Endothelial cell (in vitro differentiated cells): ENCODE data around the gene KRTAP4-4. TPM values are rescaled to one million over a fixed set of nuclear protein-coding genes. Genes with fewer than 3 reads are reported as not detected.

Source experiments
- DNase-seq: peaks from one replicate; pipeline ENCODE4 v3.0.0; 2021; ENCODE audit warnings: low spot score
- H3K27ac Mint-ChIP-seq: one replicate; pipeline ENCODE4 v1.8.0; 2021; ENCODE audit warnings: mixed read lengths, inconsistent platforms; ENCODE audit not compliant: unreplicated experiment
- H3K27me3 Mint-ChIP-seq: one replicate; pipeline ENCODE4 v1.8.0; 2021; ENCODE audit warnings: mild to moderate bottlenecking, moderate library complexity, mixed read lengths, inconsistent platforms; ENCODE audit not compliant: unreplicated experiment
- H3K36me3 Mint-ChIP-seq: one replicate; pipeline ENCODE4 v1.8.0; 2021; ENCODE audit warnings: mild to moderate bottlenecking, low read depth, mixed read lengths, inconsistent platforms; ENCODE audit not compliant: unreplicated experiment
- H3K4me1 Mint-ChIP-seq: one replicate; pipeline ENCODE4 v1.8.0; 2021; ENCODE audit warnings: mild to moderate bottlenecking, mixed read lengths, inconsistent platforms; ENCODE audit not compliant: unreplicated experiment
- H3K4me3 Mint-ChIP-seq: one replicate; pipeline ENCODE4 v1.8.0; 2021; ENCODE audit warnings: mild to moderate bottlenecking, mixed read lengths, inconsistent platforms; ENCODE audit not compliant: unreplicated experiment
- H3K9me3 Mint-ChIP-seq: one replicate; pipeline ENCODE4 v1.8.0; 2021; ENCODE audit warnings: mixed read lengths, inconsistent platforms; ENCODE audit not compliant: unreplicated experiment
- CTCF ChIP-seq: fragments of 200-600 bp; sonication (generic); IDR thresholded peaks from one replicate; pipeline ENCODE4 v1.5.0; 2021; ENCODE audit warnings: antibody characterized with exemption; ENCODE audit not compliant: unreplicated experiment
- total RNA-seq: library from RNA; stranded (reverse); fragmentation: NEBNext Ultra II Directional; extraction: Animal tissue kit (Norgen Biotek cat#: 25700); gene quantifications from one replicate; pipeline ENCODE4 v1.2.1, GENCODE V29; 2021; ENCODE audit not compliant: unreplicated experiment

Gene KRTAP4-4
- total RNA-seq, 1 donor from 2014 or later = not detected

- no peak for TF ChIP-seq CTCF
- Mint-ChIP-seq H3K36me3 (no peaks in the 10 kb centered on the region), H3K27ac (no peak overlapping the region), H3K9me3 (no peaks in the 10 kb centered on the region), H3K4me3 (no peak overlapping the region), H3K27me3 (no peaks in the 10 kb centered on the region), H3K4me1 (peaks cover 6% of the 10 kb centered on the region)
- DNase-seq = no peak
Observed at GRCh38 chr17:41111151-41111885, 49.2 kb downstream of the KRTAP4-4 start.

Other genes starting within 250 kb of the KRTAP4-4 start
- not detected for gene KRT23, start 223.1 kb downstream of the KRTAP4-4 start, total RNA-seq
- 0.15 TPM for gene KRT39, start 193.8 kb downstream of the KRTAP4-4 start, total RNA-seq
- not detected for gene KRT40, start 176.4 kb downstream of the KRTAP4-4 start, total RNA-seq
- gene KRTAP3-3, start 166.6 kb downstream of the KRTAP4-4 start, total RNA-seq = not detected
- not detected for gene KRTAP3-2, start 160.8 kb downstream of the KRTAP4-4 start, total RNA-seq
- not detected for gene KRTAP3-1, start 151.6 kb downstream of the KRTAP4-4 start, total RNA-seq
- gene KRTAP1-5, start 133.5 kb downstream of the KRTAP4-4 start, total RNA-seq = not detected
- gene KRTAP1-4, start 130.6 kb downstream of the KRTAP4-4 start, total RNA-seq = not detected
- gene KRTAP1-3, start 125.9 kb downstream of the KRTAP4-4 start, total RNA-seq = not detected
- gene KRTAP1-1, start 119.3 kb downstream of the KRTAP4-4 start, total RNA-seq = not detected
- gene KRTAP2-1, start 113.4 kb downstream of the KRTAP4-4 start, total RNA-seq = not detected
- gene KRTAP2-2, start 105.5 kb downstream of the KRTAP4-4 start, total RNA-seq = not detected
- gene KRTAP2-3, start 100.6 kb downstream of the KRTAP4-4 start, total RNA-seq = not detected
- gene KRTAP2-4, start 94.9 kb downstream of the KRTAP4-4 start, total RNA-seq = not detected
- not detected for gene KRTAP4-7, start 76.6 kb downstream of the KRTAP4-4 start, total RNA-seq
- not detected for gene KRTAP4-8, start 62.6 kb downstream of the KRTAP4-4 start, total RNA-seq
- gene KRTAP4-16, start 58.5 kb downstream of the KRTAP4-4 start, total RNA-seq = not detected
- gene KRTAP4-9, start 55.4 kb downstream of the KRTAP4-4 start, total RNA-seq = not detected
- gene KRTAP4-11, start 42.4 kb downstream of the KRTAP4-4 start, total RNA-seq = not detected
- not detected for gene KRTAP4-12, start 36.6 kb downstream of the KRTAP4-4 start, total RNA-seq
- gene KRTAP4-6, start 20.2 kb downstream of the KRTAP4-4 start, total RNA-seq = not detected
- not detected for gene KRTAP4-5, start 10.9 kb downstream of the KRTAP4-4 start, total RNA-seq
- not detected for gene KRTAP4-3, start 7.5 kb upstream of the KRTAP4-4 start, total RNA-seq
- not detected for gene KRTAP4-2, start 17.5 kb upstream of the KRTAP4-4 start, total RNA-seq
- gene KRTAP4-1, start 24.2 kb upstream of the KRTAP4-4 start, total RNA-seq = not detected
- gene KRTAP9-1, start 29.1 kb upstream of the KRTAP4-4 start, total RNA-seq = not detected
- gene KRTAP9-2, start 65.9 kb upstream of the KRTAP4-4 start, total RNA-seq = not detected
- not detected for gene KRTAP9-3, start 71.7 kb upstream of the KRTAP4-4 start, total RNA-seq
- gene KRTAP9-8, start 77.3 kb upstream of the KRTAP4-4 start, total RNA-seq = not detected
- gene KRTAP9-4, start 88.9 kb upstream of the KRTAP4-4 start, total RNA-seq = not detected
- gene KRTAP9-9, start 94.6 kb upstream of the KRTAP4-4 start, total RNA-seq = not detected
- gene KRTAP9-6, start 104.6 kb upstream of the KRTAP4-4 start, total RNA-seq = not detected
- gene KRTAP9-7, start 115.0 kb upstream of the KRTAP4-4 start, total RNA-seq = not detected
- gene KRTAP29-1, start 142.1 kb upstream of the KRTAP4-4 start, total RNA-seq = not detected
- gene KRTAP16-1, start 148.6 kb upstream of the KRTAP4-4 start, total RNA-seq = not detected
- not detected for gene KRTAP17-1, start 155.0 kb upstream of the KRTAP4-4 start, total RNA-seq
- not detected for gene KRT33A, start 190.1 kb upstream of the KRTAP4-4 start, total RNA-seq
- gene KRT33B, start 209.1 kb upstream of the KRTAP4-4 start, total RNA-seq = not detected
- not detected for gene KRT34, start 221.6 kb upstream of the KRTAP4-4 start, total RNA-seq
- not detected for gene KRT31, start 236.9 kb upstream of the KRTAP4-4 start, total RNA-seq